ENCODE measurements around the gene NSUN7. TPM values are rescaled to one million over a fixed set of nuclear protein-coding genes. Genes with fewer than 3 reads are reported as not detected.
A peak's percentile ranks its signal among the peaks of the same experiment; 100 is the strongest.

The NSUN7 gene
- total RNA-seq, 4 donors from 2014 or later: 2.1 to 4.2 (median 2.7) TPM

- peaks cover 0 to 8% (median 0%) of the 10 kb centered on the region in 4 donors for H3K27me3 ChIP-seq
- no peaks in the 10 kb centered on the region for H3K4me1 ChIP-seq
- WGBS, 2 donors: 69 to 75% methylated on average over 1 of the region's 1 CpG
- TF ChIP-seq POLR2A (IDR thresholded peaks at IDR 0.05) (no peak), CTCF (IDR thresholded peaks at IDR 0.05) (no peak)
- no peaks in the 10 kb centered on the region for H3K9me3 ChIP-seq
- no peak overlapping the region for H3K4me3 ChIP-seq
- H3K36me3 ChIP-seq: no peaks in the 10 kb centered on the region
- intact Hi-C loops (cut with DNase I): no loop called here
- DNase-seq: no peak
- H3K27ac ChIP-seq: no peak overlapping the region
These were observed 20.2 kb upstream of the NSUN7 start for GRCh38 chr4:40729555-40729954.

- H3K9me3 ChIP-seq: no peaks in the 10 kb centered on the region
- intact Hi-C loops (cut with DNase I): no loop called here
- no peak overlapping the region for H3K27ac ChIP-seq
- H3K27me3 ChIP-seq: peaks cover 0 to 7% (median 0%) of the 10 kb centered on the region in 4 donors
- WGBS, 2 donors: 58 to 67% methylated on average over 4 to 5 of the region's 5 CpGs
- no peaks in the 10 kb centered on the region for H3K36me3 ChIP-seq
- no peaks in the 10 kb centered on the region for H3K4me1 ChIP-seq
- DNase-seq: no peak
- TF ChIP-seq POLR2A (IDR thresholded peaks at IDR 0.05): no peak
- TF ChIP-seq CTCF (IDR thresholded peaks at IDR 0.05): no peak
- no peak overlapping the region for H3K4me3 ChIP-seq
These were observed 19.6 kb upstream of the NSUN7 start for GRCh38 chr4:40730091-40730679.

- Histone ChIP-seq H3K36me3 (no peaks in the 10 kb centered on the region), H3K27me3 (peaks cover 0 to 4% (median 0%) of the 10 kb centered on the region in 4 donors), H3K4me1 (no peaks in the 10 kb centered on the region), H3K27ac (peak overlapping the region in 2 of 4 donors; percentile 23 to 42), H3K4me3 (no peak overlapping the region), H3K9me3 (no peaks in the 10 kb centered on the region)
- intact Hi-C loops (cut with DNase I): no loop called here
- TF ChIP-seq POLR2A (IDR thresholded peaks at IDR 0.05): no peak
- no peak for TF ChIP-seq CTCF (IDR thresholded peaks at IDR 0.05)
- no peak for DNase-seq
These were observed 18.4 kb upstream of the NSUN7 start for GRCh38 chr4:40731361-40731760.

GRCh38 chr4:40731792-40732245, 17.9 kb upstream of the NSUN7 start:
- Histone ChIP-seq H3K27ac (peak overlapping the region in 2 of 4 donors; percentile 23 to 42), H3K36me3 (no peaks in the 10 kb centered on the region), H3K4me1 (no peaks in the 10 kb centered on the region), H3K27me3 (peaks cover 0 to 4% (median 0%) of the 10 kb centered on the region in 4 donors), H3K4me3 (no peak overlapping the region), H3K9me3 (no peaks in the 10 kb centered on the region)
- TF ChIP-seq CTCF (IDR thresholded peaks at IDR 0.05): no peak
- TF ChIP-seq POLR2A (IDR thresholded peaks at IDR 0.05): no peak
- 58% methylated on average over 6 of the region's 6 CpGs for WGBS, 2 donors
- intact Hi-C loops (cut with DNase I): no loop called here
- no peak for DNase-seq

GRCh38 chr4:40733752-40734151, 16.0 kb upstream of the NSUN7 start:
- no peak for DNase-seq
- Histone ChIP-seq H3K4me3 (no peak overlapping the region), H3K27ac (no peak overlapping the region), H3K36me3 (no peaks in the 10 kb centered on the region), H3K4me1 (no peaks in the 10 kb centered on the region), H3K9me3 (no peaks in the 10 kb centered on the region), H3K27me3 (peaks cover 0 to 4% (median 0%) of the 10 kb centered on the region in 4 donors)
- WGBS, 2 donors: 66 to 71% methylated on average over 7 of the region's 7 CpGs
- TF ChIP-seq POLR2A (IDR thresholded peaks at IDR 0.05): no peak
- no peak for TF ChIP-seq CTCF (IDR thresholded peaks at IDR 0.05)
- intact Hi-C loops (cut with DNase I): no loop called here
